Measurements from ENCODE around the gene IGFBP7.

The IGFBP7 gene

DNA sequence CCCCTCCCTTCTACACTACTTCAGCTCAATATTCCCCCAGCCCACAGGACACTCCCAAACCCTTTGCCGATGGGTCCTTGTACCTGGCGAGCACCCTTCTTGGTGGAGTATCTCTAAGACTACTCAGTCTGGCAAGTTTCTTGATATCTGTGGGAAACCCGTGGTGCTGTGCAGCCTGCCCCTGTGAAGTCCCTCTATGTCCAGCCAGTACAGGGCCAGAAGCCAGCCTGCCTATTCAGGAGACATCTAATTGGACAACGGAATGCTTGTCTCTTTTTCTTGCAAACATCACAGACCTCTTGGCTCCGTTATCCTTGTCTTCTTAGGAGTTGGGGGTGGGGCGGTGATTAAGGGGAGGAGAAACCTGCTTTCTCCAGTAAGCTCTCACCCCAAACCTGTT, 3.7 kb upstream of the IGFBP7 start:
- Histone ChIP-seq H3K36me3 (no peaks in the 10 kb centered on the region), H3K27me3 (peaks cover 6% of the 10 kb centered on the region), H3K9me3 (no peaks in the 10 kb centered on the region), H3K4me3 (ENCODE audit: low read depth in 1 of 2, low read length in 1 of 2) (no peak overlapping the region), H3K27ac (no peak overlapping the region), H3K4me1 (ENCODE audit: control insufficient read depth in 1 of 2, insufficient read depth in 1 of 2, low read depth in 1 of 2, low read length in 1 of 2) (peaks cover 30 to 34% of the 10 kb centered on the region in 2 experiments)
- TF ChIP-seq, protein P1, sequence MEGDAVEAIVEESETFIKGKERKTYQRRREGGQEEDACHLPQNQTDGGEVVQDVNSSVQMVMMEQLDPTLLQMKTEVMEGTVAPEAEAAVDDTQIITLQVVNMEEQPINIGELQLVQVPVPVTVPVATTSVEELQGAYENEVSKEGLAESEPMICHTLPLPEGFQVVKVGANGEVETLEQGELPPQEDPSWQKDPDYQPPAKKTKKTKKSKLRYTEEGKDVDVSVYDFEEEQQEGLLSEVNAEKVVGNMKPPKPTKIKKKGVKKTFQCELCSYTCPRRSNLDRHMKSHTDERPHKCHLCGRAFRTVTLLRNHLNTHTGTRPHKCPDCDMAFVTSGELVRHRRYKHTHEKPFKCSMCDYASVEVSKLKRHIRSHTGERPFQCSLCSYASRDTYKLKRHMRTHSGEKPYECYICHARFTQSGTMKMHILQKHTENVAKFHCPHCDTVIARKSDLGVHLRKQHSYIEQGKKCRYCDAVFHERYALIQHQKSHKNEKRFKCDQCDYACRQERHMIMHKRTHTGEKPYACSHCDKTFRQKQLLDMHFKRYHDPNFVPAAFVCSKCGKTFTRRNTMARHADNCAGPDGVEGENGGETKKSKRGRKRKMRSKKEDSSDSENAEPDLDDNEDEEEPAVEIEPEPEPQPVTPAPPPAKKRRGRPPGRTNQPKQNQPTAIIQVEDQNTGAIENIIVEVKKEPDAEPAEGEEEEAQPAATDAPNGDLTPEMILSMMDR (IDR thresholded peaks at IDR 0.05) = no peak

DNA sequence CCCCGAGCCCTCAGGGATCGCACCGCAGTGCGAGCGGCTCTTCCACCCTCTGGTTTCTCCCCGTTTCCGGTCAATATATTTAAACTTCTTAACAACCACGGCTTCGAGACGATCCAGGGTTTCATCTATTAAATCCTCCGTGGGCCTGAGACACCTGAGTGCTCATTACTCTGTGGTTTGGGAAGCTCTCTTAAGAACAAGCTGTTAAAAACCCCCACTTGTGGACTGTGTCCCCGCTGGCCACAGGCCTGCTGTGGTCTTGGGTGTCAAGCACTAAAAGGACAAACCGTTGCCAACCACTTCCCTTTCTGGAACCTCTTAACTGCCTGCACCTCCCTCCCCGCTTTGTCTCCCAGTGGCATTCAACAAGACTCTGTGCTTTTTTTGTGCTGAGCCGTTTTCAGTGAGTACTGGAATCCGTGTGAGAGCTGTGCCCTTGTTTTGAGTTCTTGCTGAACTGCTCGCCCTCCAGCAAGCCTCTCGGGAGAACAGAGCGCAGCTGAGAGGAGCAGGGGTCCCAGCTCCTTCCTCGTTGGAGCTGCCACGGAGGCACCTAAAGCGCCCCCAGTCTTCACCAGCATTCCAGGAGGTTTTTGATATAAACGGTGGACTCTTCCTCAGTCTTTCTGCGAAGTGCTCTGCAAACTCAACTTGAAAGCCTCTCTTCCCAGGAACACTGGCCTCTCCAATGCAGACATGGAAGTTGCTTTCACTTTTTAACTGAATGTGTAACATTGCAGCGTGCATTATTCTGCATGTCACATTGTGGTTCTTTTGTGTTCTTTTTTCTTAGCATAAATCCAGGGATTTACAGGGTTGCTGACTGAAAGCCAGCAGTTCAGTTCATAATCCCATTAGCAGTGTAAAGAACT, 691 bp upstream of the IGFBP7 start:
- H3K9me3 ChIP-seq = no peaks in the 10 kb centered on the region
- peak overlapping the region; percentile 71 to 72 for H3K4me3 ChIP-seq (ENCODE audit: low read depth in 1 of 2, low read length in 1 of 2)
- peaks cover 6% of the 10 kb centered on the region for H3K27me3 ChIP-seq
- TF ChIP-seq, protein P1 (IDR thresholded peaks at IDR 0.05) = no peak
- H3K36me3 ChIP-seq = no peaks in the 10 kb centered on the region
- H3K4me1 ChIP-seq (ENCODE audit: control insufficient read depth in 1 of 2, insufficient read depth in 1 of 2, low read depth in 1 of 2, low read length in 1 of 2) = peaks cover 30 to 35% of the 10 kb centered on the region in 2 experiments
- H3K27ac ChIP-seq = peak overlapping the region; percentile 84

- Histone ChIP-seq H3K27me3 (peaks cover 6% of the 10 kb centered on the region), H3K9me3 (no peaks in the 10 kb centered on the region), H3K36me3 (no peaks in the 10 kb centered on the region), H3K4me1 (ENCODE audit: control insufficient read depth in 1 of 2, insufficient read depth in 1 of 2, low read depth in 1 of 2, low read length in 1 of 2) (peaks cover 30 to 35% of the 10 kb centered on the region in 2 experiments), H3K4me3 (ENCODE audit: low read depth in 1 of 2, low read length in 1 of 2) (peak overlapping the region; percentile 71 to 72), H3K27ac (peak overlapping the region; percentile 84)
- TF ChIP-seq, protein P1 (IDR thresholded peaks at IDR 0.05) = no peak
Measured at GRCh38 chr4:57109411-57109846, 756 bp downstream of the IGFBP7 start.

- peaks cover 13 to 17% of the 10 kb centered on the region in 2 experiments for H3K4me1 ChIP-seq (ENCODE audit: control insufficient read depth in 1 of 2, insufficient read depth in 1 of 2, low read depth in 1 of 2, low read length in 1 of 2)
- no peak overlapping the region for H3K4me3 ChIP-seq (ENCODE audit: low read depth in 1 of 2, low read length in 1 of 2)
- no peaks in the 10 kb centered on the region for H3K36me3 ChIP-seq
- H3K27ac ChIP-seq = no peak overlapping the region
- TF ChIP-seq, protein P1 (IDR thresholded peaks at IDR 0.05) = no peak
- H3K27me3 ChIP-seq = peaks cover 6% of the 10 kb centered on the region
- no peaks in the 10 kb centered on the region for H3K9me3 ChIP-seq
Measured at GRCh38 chr4:57106181-57106580, 4.0 kb downstream of the IGFBP7 start.

- no peak overlapping the region for H3K27ac ChIP-seq
- TF ChIP-seq, protein P1 (IDR thresholded peaks at IDR 0.05) = no peak
- peaks cover 7 to 10% of the 10 kb centered on the region in 2 experiments for H3K4me1 ChIP-seq (ENCODE audit: control insufficient read depth in 1 of 2, insufficient read depth in 1 of 2, low read depth in 1 of 2, low read length in 1 of 2)
- no peaks in the 10 kb centered on the region for H3K9me3 ChIP-seq
- H3K36me3 ChIP-seq = no peaks in the 10 kb centered on the region
- peaks cover 6% of the 10 kb centered on the region for H3K27me3 ChIP-seq
- H3K4me3 ChIP-seq (ENCODE audit: low read depth in 1 of 2, low read length in 1 of 2) = no peak overlapping the region
Measured at GRCh38 chr4:57104706-57105560, 5.3 kb downstream of the IGFBP7 start.
